ENCODE measurements around the gene P3H2.

DNA sequence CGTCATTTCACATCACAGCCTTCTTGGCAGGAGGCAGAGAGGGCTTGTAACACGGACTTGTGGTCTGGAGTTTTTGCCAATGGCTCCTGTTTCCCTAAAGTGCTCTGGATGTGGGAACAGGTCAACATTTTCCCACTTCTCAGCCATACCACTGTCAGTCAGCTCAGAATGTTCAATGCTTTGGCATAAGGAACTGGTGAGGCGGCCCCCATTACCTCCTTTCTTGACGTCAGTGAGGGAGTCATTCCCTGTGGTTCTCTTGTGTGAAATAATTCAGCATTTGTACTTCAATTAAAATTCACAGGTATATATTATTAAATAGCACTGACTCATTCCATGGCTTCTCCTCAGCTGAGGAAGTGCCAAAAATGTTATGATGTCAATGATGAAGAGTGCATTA is 167.1 kb downstream of the P3H2 start:
- TF ChIP-seq CTCF (IDR thresholded peaks at IDR 0.05) = no peak
- TF ChIP-seq POLR2A (IDR thresholded peaks at IDR 0.05) = no peak
